ENCODE measurements around the gene SLC6A2. TPM values are rescaled to one million over a fixed set of nuclear protein-coding genes. Genes with fewer than 3 reads are reported as not detected.
A peak's percentile ranks its signal among the peaks of the same experiment; 100 is the strongest.

Gene SLC6A2
- total and polyA plus RNA-seq, 8 donors = 0.09 to 0.52 (median 0.25) TPM; not detected in 5

- no peak for FAIRE-seq
- no peak for DNase-seq
Measured at GRCh38 chr16:55668340-55669281, 12.8 kb downstream of the SLC6A2 start.

GRCh38 chr16:55671206-55671973, 15.6 kb downstream of the SLC6A2 start:
- Histone ChIP-seq H3K27ac (no peak overlapping the region), H3K36me3 (no peaks in the 10 kb centered on the region), H3K4me1 (no peaks in the 10 kb centered on the region), H3K27me3 (no peaks in the 10 kb centered on the region), H3K4me3 (no peak overlapping the region), H3K9me3 (no peaks in the 10 kb centered on the region)
- FAIRE-seq (no peak), DNase-seq (no peak), ATAC-seq (no peak)
- intact Hi-C loops (cut with DNase I) = no loop called here
- no peak for TF ChIP-seq CTCF (IDR thresholded peaks at IDR 0.05)
- 81 to 84% methylated on average over 26 of the region's 26 CpGs for WGBS, 2 donors

More at GRCh38 chr16:55668340-55669281, 12.8 kb downstream of the SLC6A2 start:
- TF ChIP-seq CTCF (IDR thresholded peaks at IDR 0.05) = no peak
- ATAC-seq = peak in 2 of 4 donors; percentile 15 to 22
- Histone ChIP-seq H3K27me3 (no peaks in the 10 kb centered on the region), H3K4me1 (no peaks in the 10 kb centered on the region), H3K36me3 (no peaks in the 10 kb centered on the region), H3K4me3 (no peak overlapping the region), H3K9me3 (no peaks in the 10 kb centered on the region), H3K27ac (no peak overlapping the region)
- WGBS, 2 donors = 61 to 66% methylated on average over 9 of the region's 9 CpGs
- intact Hi-C loops (cut with DNase I) = no loop called here

GRCh38 chr16:55671974-55672280, 16.1 kb downstream of the SLC6A2 start:
- no peak for TF ChIP-seq CTCF (IDR thresholded peaks at IDR 0.05)
- Histone ChIP-seq H3K9me3 (no peaks in the 10 kb centered on the region), H3K27me3 (no peaks in the 10 kb centered on the region), H3K27ac (no peak overlapping the region), H3K4me1 (no peaks in the 10 kb centered on the region), H3K36me3 (no peaks in the 10 kb centered on the region), H3K4me3 (no peak overlapping the region)
- no peak for DNase-seq
- FAIRE-seq = no peak
- no peak for ATAC-seq
- 79 to 88% methylated on average over 10 of the region's 10 CpGs for WGBS, 2 donors
- intact Hi-C loops (cut with DNase I) = no loop called here

- Histone ChIP-seq H3K36me3 (no peaks in the 10 kb centered on the region), H3K9me3 (no peaks in the 10 kb centered on the region), H3K27ac (no peak overlapping the region), H3K4me1 (no peaks in the 10 kb centered on the region), H3K27me3 (no peaks in the 10 kb centered on the region), H3K4me3 (no peak overlapping the region)
- 54 to 59% methylated on average over 6 of the region's 6 CpGs for WGBS, 2 donors
- TF ChIP-seq CTCF (IDR thresholded peaks at IDR 0.05) = no peak
- intact Hi-C loops (cut with DNase I) = no loop called here
- FAIRE-seq (no peak), DNase-seq (peak in 1 of 6 donors; percentile 4), ATAC-seq (peak in 3 of 4 donors; percentile 34 to 57 (median 37))
Measured at GRCh38 chr16:55672471-55672870, 16.7 kb downstream of the SLC6A2 start.

Measured in pancreas (tissue), 10 donors.